HEK293 (cell line): Measurements from ENCODE around the gene GNG14.

ENCODE experiments used
- PATZ1 ChIP-seq: fragments of 450-650 bp; formaldehyde crosslinking; IDR thresholded peaks from 2 replicates; pipeline ENCODE4 v1.5.1; 2016; ENCODE audit warnings: missing biosample characterization, missing genetic modification characterization
- TCF7L2 ChIP-seq: IDR thresholded peaks from 2 replicates; pipeline ENCODE4 v1.6.1; 2011; ENCODE audit warnings: low read depth, mild to moderate bottlenecking, inconsistent platforms, low read length, moderate library complexity, borderline replicate concordance
- ZNF701 ChIP-seq: fragments of 450-650 bp; formaldehyde crosslinking; IDR thresholded peaks from 2 replicates; pipeline ENCODE4 v1.5.1; 2016; ENCODE audit warnings: missing biosample characterization, missing genetic modification characterization

- TF ChIP-seq ZNF701 (no peak), TCF7L2 (no peak), PATZ1 (tag by site-specific recombination) (no peak)
Measured at GRCh38 chr19:12680034-12680433, 7.8 kb upstream of the GNG14 start.
